HEK293 (cell line): ENCODE results near the gene C12orf57.

Source experiments
- CTCF ChIA-PET: fragments of 350-600 bp; formaldehyde crosslinking; extraction: SDS; loops from one replicate; lab custom pipeline; 2021; ENCODE audit warnings: antibody characterized with exemption; lab: Yijun Ruan, JAX
- POLR2A ChIA-PET: fragments of 300-600 bp; formaldehyde crosslinking; extraction: SDS; loops from one replicate; lab custom pipeline; 2020; ENCODE audit warnings: antibody characterized with exemption, inconsistent platforms; lab: Yijun Ruan, JAX
- H3K27ac ChIP-seq: fragments of 200-500 bp; sonication (Bioruptor generic); 2 replicates; pipeline ENCODE4 v1.5.1; 2014; ENCODE audit warnings: low read depth, low read length, control low read depth, inconsistent platforms; ENCODE audit errors: extremely low read depth
- H3K36me3 ChIP-seq, 2 experiments: fragments of 200-500 bp in 1 of 2; sonication (Bioruptor generic) in 1 of 2; 1 replicate in 1 of 2; 2 replicates in 1 of 2; pipeline ENCODE4 v1.5.1; 2014 to 2017; ENCODE audit warnings: inconsistent platforms in 2 of 2, low read length in 2 of 2; ENCODE audit not compliant: control insufficient read depth in 2 of 2, insufficient read depth in 1 of 2
- H3K4me1 ChIP-seq: fragments of 200-500 bp; sonication (Bioruptor generic); 2 replicates; pipeline ENCODE4 v1.5.1; 2014; ENCODE audit warnings: mild to moderate bottlenecking, low read length, inconsistent platforms; ENCODE audit not compliant: control insufficient read depth, insufficient read depth
- H3K4me3 ChIP-seq: 2 replicates; pipeline ENCODE4 v1.5.1; 2011; ENCODE audit warnings: low read depth, mild to moderate bottlenecking, control low read depth, low read length, moderate library complexity
- H3K9me3 ChIP-seq: fragments of 200-500 bp; sonication (Bioruptor generic); 2 replicates; pipeline ENCODE4 v1.5.1; 2014; ENCODE audit warnings: low read depth, low read length, inconsistent platforms; ENCODE audit not compliant: control insufficient read depth, insufficient read depth
- CTCF ChIP-seq: fragments of 450-650 bp; formaldehyde crosslinking; IDR thresholded peaks from 2 replicates; pipeline ENCODE4 v1.5.1; 2016; ENCODE audit warnings: missing biosample characterization, missing genetic modification characterization
- FEZF1 ChIP-seq: fragments of 450-650 bp; formaldehyde crosslinking; IDR thresholded peaks from 2 replicates; pipeline ENCODE4 v1.5.1; 2016; ENCODE audit warnings: missing biosample characterization, missing genetic modification characterization
- GLIS1 ChIP-seq: fragments of 450-650 bp; formaldehyde crosslinking; IDR thresholded peaks from 2 replicates; pipeline ENCODE4 v1.5.1; 2016; ENCODE audit warnings: missing biosample characterization, missing genetic modification characterization
- GLIS2 ChIP-seq: fragments of 450-650 bp; formaldehyde crosslinking; IDR thresholded peaks from 2 replicates; pipeline ENCODE4 v1.5.1; 2016; ENCODE audit warnings: missing biosample characterization, missing genetic modification characterization
- OSR2 ChIP-seq: fragments of 450-650 bp; formaldehyde crosslinking; IDR thresholded peaks from 2 replicates; pipeline ENCODE4 v1.5.1; 2016; ENCODE audit warnings: missing biosample characterization, missing genetic modification characterization
- SALL2 ChIP-seq: fragments of 450-650 bp; formaldehyde crosslinking; IDR thresholded peaks from 2 replicates; pipeline ENCODE4 v1.5.0; 2017; ENCODE audit warnings: missing biosample characterization, mild to moderate bottlenecking, missing genetic modification characterization, borderline replicate concordance
- SCRT1 ChIP-seq: fragments of 450-650 bp; formaldehyde crosslinking; IDR thresholded peaks from 2 replicates; pipeline ENCODE4 v1.5.1; 2016; ENCODE audit warnings: missing biosample characterization, missing genetic modification characterization, borderline replicate concordance
- WT1 ChIP-seq: fragments of 450-650 bp; formaldehyde crosslinking; IDR thresholded peaks from 2 replicates; pipeline ENCODE4 v1.5.1; 2016; ENCODE audit warnings: missing biosample characterization, missing genetic modification characterization
- ZBTB10 ChIP-seq: fragments of 450-650 bp; formaldehyde crosslinking; IDR thresholded peaks from 2 replicates; pipeline ENCODE4 v1.5.1; 2016; ENCODE audit warnings: missing biosample characterization, missing genetic modification characterization
- ZBTB44 ChIP-seq: fragments of 450-650 bp; IDR thresholded peaks from 2 replicates; pipeline ENCODE4 v1.5.1; 2018; ENCODE audit warnings: missing biosample characterization, mild to moderate bottlenecking, missing genetic modification characterization
- ZBTB7A ChIP-seq: fragments of 450-650 bp; formaldehyde crosslinking; IDR thresholded peaks from 2 replicates; pipeline ENCODE4 v1.5.1; 2016; ENCODE audit warnings: low read depth, missing biosample characterization, missing genetic modification characterization
- ZNF10 ChIP-seq: fragments of 450-650 bp; formaldehyde crosslinking; IDR thresholded peaks from 2 replicates; pipeline ENCODE4 v1.5.1; 2017; ENCODE audit warnings: missing biosample characterization, missing genetic modification characterization
- ZNF140 ChIP-seq: fragments of 450-650 bp; formaldehyde crosslinking; IDR thresholded peaks from 2 replicates; pipeline ENCODE4 v1.5.1; 2016; ENCODE audit warnings: missing biosample characterization, missing genetic modification characterization
- ZNF146 ChIP-seq: fragments of 450-650 bp; formaldehyde crosslinking; IDR thresholded peaks from 2 replicates; pipeline ENCODE4 v1.5.1; 2016; ENCODE audit warnings: missing biosample characterization, missing genetic modification characterization
- ZNF148 ChIP-seq: fragments of 450-650 bp; formaldehyde crosslinking; IDR thresholded peaks from 2 replicates; pipeline ENCODE4 v1.5.0; 2017; ENCODE audit warnings: missing biosample characterization, missing genetic modification characterization, borderline replicate concordance
- ZNF169 ChIP-seq: fragments of 450-650 bp; formaldehyde crosslinking; IDR thresholded peaks from 2 replicates; pipeline ENCODE4 v1.5.1; 2016; ENCODE audit warnings: missing biosample characterization, missing genetic modification characterization
- ZNF37A ChIP-seq: fragments of 450-650 bp; IDR thresholded peaks from 2 replicates; pipeline ENCODE4 v1.5.1; 2018; ENCODE audit warnings: missing biosample characterization, missing genetic modification characterization
- ZNF391 ChIP-seq: fragments of 450-650 bp; formaldehyde crosslinking; IDR thresholded peaks from 2 replicates; pipeline ENCODE4 v1.5.1; 2016; ENCODE audit warnings: low read depth, missing biosample characterization, missing genetic modification characterization, borderline replicate concordance
- ZNF621 ChIP-seq: fragments of 450-650 bp; formaldehyde crosslinking; IDR thresholded peaks from 2 replicates; pipeline ENCODE4 v1.5.1; 2017; ENCODE audit warnings: missing biosample characterization, missing genetic modification characterization
- ZNF639 ChIP-seq: fragments of 450-650 bp; formaldehyde crosslinking; IDR thresholded peaks from 2 replicates; pipeline ENCODE4 v1.5.1; 2016; ENCODE audit warnings: missing biosample characterization, missing genetic modification characterization
- ZNF645 ChIP-seq: fragments of 450-650 bp; formaldehyde crosslinking; IDR thresholded peaks from 2 replicates; pipeline ENCODE4; 2016; ENCODE audit warnings: missing biosample characterization, missing genetic modification characterization
- ZNF776 ChIP-seq: fragments of 450-650 bp; formaldehyde crosslinking; IDR thresholded peaks from 2 replicates; pipeline ENCODE4 v1.5.0; 2017; ENCODE audit warnings: missing biosample characterization, missing genetic modification characterization, borderline replicate concordance
- ZNF792 ChIP-seq: fragments of 450-650 bp; formaldehyde crosslinking; IDR thresholded peaks from 2 replicates; pipeline ENCODE4 v1.5.1; 2016; ENCODE audit warnings: missing biosample characterization, missing genetic modification characterization

The C12orf57 gene

GRCh38 chr12:6936194-6936635, 7.6 kb upstream of the C12orf57 start (continued):
- TF ChIP-seq ZNF639 (tag by site-specific recombination) = no peak

- peaks cover 30 to 83% of the 10 kb centered on the region in 2 experiments for H3K36me3 ChIP-seq
- peak overlapping the region; percentile 54 for H3K4me3 ChIP-seq
- CTCF ChIA-PET = interaction anchor here (0.7 to 4.9 kb wide), 11 partner anchors 11 to 177 kb away, joined by 3 to 53 read pairs (median 4); partner anchors contain the start of genes CDCA3, SPSB2, TPI1 and USP5
- H3K4me1 ChIP-seq = peaks cover 6% of the 10 kb centered on the region
- POLR2A ChIA-PET = interaction anchor here (0.9 to 4.1 kb wide), 11 partner anchors 8 to 85 kb away, joined by 3 to 45 read pairs (median 7); partner anchors contain the start of genes SPSB2, TPI1 and USP5
- no peaks in the 10 kb centered on the region for H3K9me3 ChIP-seq
- peak overlapping the region; percentile 95 for H3K27ac ChIP-seq
- TF ChIP-seq ZNF391 (tag by site-specific recombination) = no peak
- TF ChIP-seq ZNF37A = no peak
- TF ChIP-seq ZNF169 (tag by site-specific recombination) = peak; percentile 98
- TF ChIP-seq ZNF140 (tag by site-specific recombination) = no peak
- peak; percentile 98 for TF ChIP-seq OSR2 (tag by site-specific recombination)
- TF ChIP-seq ZBTB7A (tag by site-specific recombination) = no peak
- TF ChIP-seq ZNF776 (tag by site-specific recombination) = no peak
- 0 out of 2 replicates have a peak, but pooled peaks have one; percentile 18 for TF ChIP-seq ZBTB10
- TF ChIP-seq ZBTB44 = peak; percentile 100
- peak; percentile 79 for TF ChIP-seq CTCF
- TF ChIP-seq ZNF148 = 0 out of 2 replicates have a peak, but pooled peaks have one; percentile 61
- peak; percentile 89 for TF ChIP-seq SCRT1
- peak; percentile 45; the same call in 1 of the 2 replicates for TF ChIP-seq ZNF792 (tag by site-specific recombination)
- TF ChIP-seq ZNF645 (tag by site-specific recombination) = peak; percentile 25; the same call in 1 of the 2 replicates
- TF ChIP-seq FEZF1 (tag by site-specific recombination) = no peak
- TF ChIP-seq WT1 (tag by site-specific recombination) = peak; percentile 46
- no peak for TF ChIP-seq ZNF146 (tag by site-specific recombination)
- peak; percentile 80 for TF ChIP-seq ZNF10 (tag by site-specific recombination)
- TF ChIP-seq GLIS1 (tag by site-specific recombination) = no peak
- no peak for TF ChIP-seq SALL2 (tag by site-specific recombination)
- peak; percentile 47 for TF ChIP-seq GLIS2 (tag by site-specific recombination)
- no peak for TF ChIP-seq ZNF621
Observed at GRCh38 chr12:6936636-6937480, 7.0 kb upstream of the C12orf57 start.
